Spleen (tissue), 11 donors: Measurements from ENCODE around the gene ORC4. TPM values are rescaled to one million over a fixed set of nuclear protein-coding genes. Genes with fewer than 3 reads are reported as not detected.

Source experiments
- DNase-seq: peaks from one replicate; pipeline ENCODE4 v3.0.0-alpha.2; 2020
- H3K27ac ChIP-seq, 8 donors: fragments of 200-600 bp; sonication (generic) in 7 of 8; 1 replicate in 4 of 8; 2 replicates in 4 of 8; pipeline versions ENCODE4 v1.5.0 to v1.8.0; 2016 to 2021; ENCODE audit warnings: inconsistent platforms in 4 of 8, mild to moderate bottlenecking in 4 of 8, moderate library complexity in 1 of 8
- H3K27me3 ChIP-seq, 7 donors: fragments of 200-600 bp; sonication (generic) in 6 of 7; replicated peaks in 1 of 7; 1 replicate in 4 of 7; 2 replicates in 3 of 7; pipeline versions ENCODE4 v1.5.0 to v1.8.0; 2016 to 2021; ENCODE audit warnings: inconsistent platforms in 3 of 7, mild to moderate bottlenecking in 1 of 7
- H3K36me3 ChIP-seq, 6 donors: fragments of 200-600 bp; sonication (generic) in 5 of 6; 1 replicate in 4 of 6; 2 replicates in 2 of 6; pipeline versions ENCODE4 v1.5.0 to v1.8.0; 2016 to 2021; ENCODE audit warnings: inconsistent platforms in 2 of 6
- H3K4me1 ChIP-seq, 6 donors: fragments of 200-600 bp; sonication (generic) in 5 of 6; 1 replicate in 3 of 6; 2 replicates in 3 of 6; pipeline versions ENCODE4 v1.5.0 to v1.8.0; 2016 to 2021; ENCODE audit warnings: inconsistent platforms in 3 of 6
- H3K4me3 ChIP-seq, 8 donors: fragments of 200-600 bp; sonication (generic) in 7 of 8; 1 replicate in 4 of 8; 2 replicates in 4 of 8; pipeline versions ENCODE4 v1.5.0 to v1.8.0; 2016 to 2021; ENCODE audit warnings: inconsistent platforms in 4 of 8, mild to moderate bottlenecking in 4 of 8, moderate library complexity in 2 of 8
- H3K9me3 ChIP-seq, 8 donors: fragments of 200-600 bp; sonication (generic) in 7 of 8; 1 replicate in 4 of 8; 2 replicates in 4 of 8; pipeline versions ENCODE4 v1.5.0 to v1.8.0; 2016 to 2021; ENCODE audit warnings: inconsistent platforms in 4 of 8
- POLR2A ChIP-seq, 3 donors: fragments of 450-650 bp; IDR thresholded peaks; one replicate each; pipeline ENCODE4 v1.5.1; 2017; ENCODE audit warnings: antibody characterized with exemption in 3 of 3, mild to moderate bottlenecking in 1 of 3
- POLR2AphosphoS5 ChIP-seq, 3 donors: sonication (generic); formaldehyde crosslinking; IDR thresholded peaks; one replicate each; pipeline ENCODE4 v1.5.1; 2017; ENCODE audit warnings: antibody characterized with exemption in 3 of 3
- WGBS, 5 donors: extraction: QIAGEN DNeasy Blood & Tissue Kit in 3 of 5; methylation state at CpG; one replicate each; pipeline versions ENCODE4 v1.1.5 to v1.1.7; 2013 to 2018; 5-methylcytosine and 5-hydroxymethylcytosine counted together
- intact Hi-C: fragments of 100-400 bp; cut with DNase I; formaldehyde crosslinking; loops from one replicate; pipeline ENCODE4 v1.15.0; 2023; ENCODE audit warnings: low total_unique reads
- polyA plus RNA-seq, 3 donors: library from polyadenylated mRNA; stranded (reverse); fragments of 200-250 nt; gene quantifications; one replicate each; pipeline ENCODE4 v1.2.1, GENCODE V29; 2013
- total RNA-seq, 7 donors: library from RNA; depleted of rRNA in 3 of 7; stranded (reverse); fragments of >200 nt in 3 of 7; fragmentation: NEBNext Ultra II Directional in 4 of 7; extraction: Animal tissue kit (Norgen Biotek cat#: 25700) in 4 of 7; gene quantifications; one replicate each; pipeline versions ENCODE4 v1.1.0 to v1.2.1, GENCODE V29; 2016 to 2021
- TF ChIP-seq, protein P1 (sequence below), 11 experiments: fragments of 200-600 bp in 7 of 11; fragments of 450-650 bp in 4 of 11; sonication (generic) in 4 of 11; IDR thresholded peaks in 8 of 11; conservative IDR thresholded peaks in 3 of 11; 1 replicate in 7 of 11; 2 replicates in 4 of 11; pipeline versions ENCODE4 v1.4.0 to v1.8.0; 2016 to 2021; ENCODE audit warnings: antibody characterized with exemption in 11 of 11, inconsistent platforms in 4 of 11, mild to moderate bottlenecking in 1 of 11
- donor health status: healthy with polysubstance abuse.
- donor health status: DM: no; HTN: no; CAD: no; lungs with moderate emphysema.
- donor health status: DM: no; HTN: no; CAD: no.
- donor health status: Bipolar disorder and iron deficiency.
- donor health status: healthy.
- donor health status: DM: no; HTN: no; CAD: no.
- donor health status: DM: yes; HTN: yes; CAD: no.

The ORC4 gene
- total and polyA plus RNA-seq, 10 donors = 7.3 to 72.6 (median 38.2) TPM

DNA sequence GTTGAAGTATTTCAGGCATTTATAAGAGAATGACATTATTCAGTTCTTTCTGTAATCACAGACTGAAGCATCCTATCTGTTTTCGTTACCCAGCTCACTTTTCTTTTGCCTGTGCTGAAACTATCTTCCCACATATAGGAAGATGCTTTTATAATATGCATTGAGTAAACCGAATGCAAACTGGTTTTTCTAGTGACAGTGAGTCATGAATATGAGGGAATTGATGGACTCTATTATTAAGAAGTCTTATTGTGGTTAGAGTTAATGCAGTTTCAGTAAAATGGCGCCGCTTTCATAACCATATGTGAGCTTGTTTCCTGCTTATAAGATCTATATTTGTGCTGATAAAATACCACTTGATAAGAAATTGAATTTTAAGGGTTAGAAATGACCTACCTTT is 116.5 kb downstream of the ORC4 start:
- intact Hi-C loops = loop anchor here (10.0 kb wide), 1 partner anchor 1169 kb away; no protein-coding TSS in a partner anchor

DNA sequence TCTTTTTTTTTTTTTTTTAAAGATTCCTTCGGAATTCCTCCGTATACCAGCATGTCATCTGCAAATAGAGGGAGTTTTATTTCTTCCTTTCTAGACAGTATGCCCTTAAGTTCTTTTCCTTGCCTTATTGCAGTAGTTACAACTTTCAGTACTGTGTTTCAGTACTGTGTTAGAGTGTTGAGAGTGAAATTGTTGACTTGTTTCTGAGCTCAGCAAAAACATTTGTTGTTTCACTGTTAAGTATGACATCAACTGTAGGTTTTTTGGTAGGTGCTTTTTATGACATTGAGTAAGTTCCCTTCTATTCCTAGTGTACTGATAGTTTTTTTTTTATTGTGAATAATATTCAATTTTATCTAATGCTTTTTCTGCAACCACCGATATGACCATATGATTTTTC is 131.9 kb downstream of the ORC4 start:
- DNase-seq = no peak
- Histone ChIP-seq H3K9me3 (no peaks in the 10 kb centered on the region), H3K4me3 (no peak overlapping the region), H3K27ac (no peak overlapping the region), H3K36me3 (no peaks in the 10 kb centered on the region), H3K27me3 (no peaks in the 10 kb centered on the region), H3K4me1 (peaks cover 0 to 14% (median 0%) of the 10 kb centered on the region in 6 donors)
- WGBS, 5 donors = 80 to 86% (median 81%) methylated on average over 3 of the region's 3 CpGs
- intact Hi-C loops = no loop called here
- TF ChIP-seq POLR2A (IDR thresholded peaks at IDR 0.05) (no peak), POLR2AphosphoS5 (IDR thresholded peaks at IDR 0.05) (no peak)
- TF ChIP-seq, protein P1, sequence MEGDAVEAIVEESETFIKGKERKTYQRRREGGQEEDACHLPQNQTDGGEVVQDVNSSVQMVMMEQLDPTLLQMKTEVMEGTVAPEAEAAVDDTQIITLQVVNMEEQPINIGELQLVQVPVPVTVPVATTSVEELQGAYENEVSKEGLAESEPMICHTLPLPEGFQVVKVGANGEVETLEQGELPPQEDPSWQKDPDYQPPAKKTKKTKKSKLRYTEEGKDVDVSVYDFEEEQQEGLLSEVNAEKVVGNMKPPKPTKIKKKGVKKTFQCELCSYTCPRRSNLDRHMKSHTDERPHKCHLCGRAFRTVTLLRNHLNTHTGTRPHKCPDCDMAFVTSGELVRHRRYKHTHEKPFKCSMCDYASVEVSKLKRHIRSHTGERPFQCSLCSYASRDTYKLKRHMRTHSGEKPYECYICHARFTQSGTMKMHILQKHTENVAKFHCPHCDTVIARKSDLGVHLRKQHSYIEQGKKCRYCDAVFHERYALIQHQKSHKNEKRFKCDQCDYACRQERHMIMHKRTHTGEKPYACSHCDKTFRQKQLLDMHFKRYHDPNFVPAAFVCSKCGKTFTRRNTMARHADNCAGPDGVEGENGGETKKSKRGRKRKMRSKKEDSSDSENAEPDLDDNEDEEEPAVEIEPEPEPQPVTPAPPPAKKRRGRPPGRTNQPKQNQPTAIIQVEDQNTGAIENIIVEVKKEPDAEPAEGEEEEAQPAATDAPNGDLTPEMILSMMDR (IDR thresholded peaks at IDR 0.05 in 8 of 11, conservative IDR thresholded peaks at IDR 0.05 in 3 of 11) = no peak

More for the DNA sequence above, 116.5 kb downstream of the ORC4 start:
- DNase-seq = no peak
- WGBS, 5 donors = 88 to 94% (median 90%) methylated on average over 4 of the region's 4 CpGs
- no peak overlapping the region for H3K4me3 ChIP-seq
- no peaks in the 10 kb centered on the region for H3K9me3 ChIP-seq
- no peaks in the 10 kb centered on the region for H3K4me1 ChIP-seq
- no peak overlapping the region for H3K27ac ChIP-seq
- no peaks in the 10 kb centered on the region for H3K36me3 ChIP-seq
- H3K27me3 ChIP-seq = no peaks in the 10 kb centered on the region
- TF ChIP-seq POLR2A (IDR thresholded peaks at IDR 0.05) (no peak), POLR2AphosphoS5 (IDR thresholded peaks at IDR 0.05) (no peak)
- TF ChIP-seq, protein P1 (IDR thresholded peaks at IDR 0.05 in 8 of 11, conservative IDR thresholded peaks at IDR 0.05 in 3 of 11) = no peak

DNA sequence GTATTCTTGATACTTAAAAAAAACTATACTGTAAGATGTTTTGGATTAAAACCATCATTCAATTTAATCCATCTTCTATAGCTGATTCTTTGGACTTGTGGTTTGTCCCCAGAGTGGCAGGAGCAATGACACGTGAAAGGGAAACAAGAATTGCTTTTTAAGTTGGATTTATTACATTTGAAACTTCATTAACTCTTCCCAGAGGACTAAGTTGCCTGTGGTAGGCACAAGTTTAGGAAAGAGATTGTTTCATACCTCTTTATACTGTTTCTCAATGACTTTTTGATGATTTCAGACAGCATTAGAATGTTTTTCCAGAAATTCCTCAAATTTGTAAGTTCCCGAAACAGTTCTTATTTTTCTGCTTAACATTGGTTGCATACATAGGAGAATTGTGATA is 134.4 kb downstream of the ORC4 start:
- TF ChIP-seq POLR2AphosphoS5 (IDR thresholded peaks at IDR 0.05) = no peak
- no peak for TF ChIP-seq POLR2A (IDR thresholded peaks at IDR 0.05)
- TF ChIP-seq, protein P1 (IDR thresholded peaks at IDR 0.05 in 8 of 11, conservative IDR thresholded peaks at IDR 0.05 in 3 of 11) = no peak
- no peak for DNase-seq
- Histone ChIP-seq H3K36me3 (no peaks in the 10 kb centered on the region), H3K4me1 (peaks cover 0 to 16% (median 0%) of the 10 kb centered on the region in 6 donors), H3K4me3 (no peak overlapping the region), H3K9me3 (no peaks in the 10 kb centered on the region), H3K27ac (no peak overlapping the region), H3K27me3 (no peaks in the 10 kb centered on the region)
- 80 to 85% (median 84%) methylated on average over 2 of the region's 2 CpGs for WGBS, 5 donors
- intact Hi-C loops = no loop called here

DNA sequence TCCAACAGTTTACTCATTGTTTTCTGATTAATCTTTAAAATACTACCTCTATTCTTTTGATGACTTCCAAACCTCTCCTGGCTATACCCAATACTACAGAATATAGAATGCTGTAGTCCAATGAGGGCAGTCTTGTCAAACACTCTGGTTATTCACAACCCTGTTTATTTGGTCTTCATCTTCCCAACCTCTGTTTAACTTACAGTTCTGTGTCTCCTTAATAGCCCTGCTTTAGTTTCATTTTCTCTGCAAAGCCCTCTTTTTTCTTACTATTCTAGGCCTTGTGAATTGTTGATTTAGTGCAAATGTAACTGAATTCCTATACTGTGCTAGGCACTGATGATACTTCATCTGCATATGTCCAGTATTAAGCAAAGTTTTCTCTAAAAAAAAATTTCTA is 135.7 kb downstream of the ORC4 start:
- H3K9me3 ChIP-seq = no peaks in the 10 kb centered on the region
- no peak overlapping the region for H3K4me3 ChIP-seq
- peak overlapping the region in 3 of 8 donors; percentile 23 to 48 (median 24) for H3K27ac ChIP-seq
- intact Hi-C loops = no loop called here
- no peaks in the 10 kb centered on the region for H3K27me3 ChIP-seq
- DNase-seq = no peak
- H3K36me3 ChIP-seq = no peaks in the 10 kb centered on the region
- TF ChIP-seq, protein P1 (IDR thresholded peaks at IDR 0.05 in 8 of 11, conservative IDR thresholded peaks at IDR 0.05 in 3 of 11) = no peak
- no peak for TF ChIP-seq POLR2A (IDR thresholded peaks at IDR 0.05)
- TF ChIP-seq POLR2AphosphoS5 (IDR thresholded peaks at IDR 0.05) = no peak
- H3K4me1 ChIP-seq = peaks cover 0 to 24% (median 0%) of the 10 kb centered on the region in 6 donors
